CD4-positive, alpha-beta T cell treated with Interleukin-4 for 4 hours (primary cell): ENCODE measurements around the gene GLB1L3.
"Not testable (repeated sequence)": the region's sequence is repeated elsewhere in the genome, so short reads cannot be mapped to it uniquely, and the experiment has no call there.

Source experiments
- DNase-seq: peaks from one replicate; pipeline ENCODE4 v3.0.0-alpha.2; 2020

The GLB1L3 gene

DNA sequence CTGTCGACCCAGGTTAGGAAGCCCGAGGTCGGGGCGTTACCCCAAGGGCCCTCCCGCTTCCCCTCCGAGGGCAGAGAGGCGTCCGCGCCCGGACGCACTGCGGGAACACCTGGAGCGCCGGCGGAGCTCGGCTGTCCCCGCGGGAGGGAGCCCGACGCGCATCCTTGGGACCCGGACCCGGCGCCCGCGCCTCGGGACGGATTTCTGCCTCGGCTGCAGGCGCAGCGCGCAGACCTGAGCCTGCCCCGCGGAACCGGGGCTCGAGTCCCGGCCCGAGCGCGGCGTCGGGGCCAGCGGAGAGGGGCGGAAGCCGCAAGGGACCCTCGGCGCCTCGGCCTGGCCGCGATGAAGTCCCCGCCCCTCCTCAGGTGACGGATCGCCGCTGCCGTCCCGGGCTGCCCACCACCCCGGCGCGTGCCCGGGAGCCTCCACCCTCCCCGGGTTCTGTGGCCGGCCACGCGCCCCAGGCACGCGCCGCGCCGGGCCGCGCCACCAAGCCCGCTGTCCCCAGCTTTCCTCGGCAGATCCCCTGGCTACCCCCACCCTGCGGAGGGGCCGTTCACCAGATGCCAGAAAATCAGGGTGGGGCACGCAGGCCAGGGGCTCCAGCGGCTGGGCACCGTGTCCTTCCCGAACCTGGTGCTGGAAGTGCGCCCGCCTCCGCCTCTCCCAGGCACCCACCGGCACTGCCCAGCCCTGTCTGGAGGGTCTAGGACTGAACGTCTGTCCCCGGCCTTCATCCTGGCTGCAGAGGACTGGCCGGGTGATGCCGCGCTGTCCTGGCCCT lies 410 bp downstream of the GLB1L3 start:
- no peak for DNase-seq

DNA sequence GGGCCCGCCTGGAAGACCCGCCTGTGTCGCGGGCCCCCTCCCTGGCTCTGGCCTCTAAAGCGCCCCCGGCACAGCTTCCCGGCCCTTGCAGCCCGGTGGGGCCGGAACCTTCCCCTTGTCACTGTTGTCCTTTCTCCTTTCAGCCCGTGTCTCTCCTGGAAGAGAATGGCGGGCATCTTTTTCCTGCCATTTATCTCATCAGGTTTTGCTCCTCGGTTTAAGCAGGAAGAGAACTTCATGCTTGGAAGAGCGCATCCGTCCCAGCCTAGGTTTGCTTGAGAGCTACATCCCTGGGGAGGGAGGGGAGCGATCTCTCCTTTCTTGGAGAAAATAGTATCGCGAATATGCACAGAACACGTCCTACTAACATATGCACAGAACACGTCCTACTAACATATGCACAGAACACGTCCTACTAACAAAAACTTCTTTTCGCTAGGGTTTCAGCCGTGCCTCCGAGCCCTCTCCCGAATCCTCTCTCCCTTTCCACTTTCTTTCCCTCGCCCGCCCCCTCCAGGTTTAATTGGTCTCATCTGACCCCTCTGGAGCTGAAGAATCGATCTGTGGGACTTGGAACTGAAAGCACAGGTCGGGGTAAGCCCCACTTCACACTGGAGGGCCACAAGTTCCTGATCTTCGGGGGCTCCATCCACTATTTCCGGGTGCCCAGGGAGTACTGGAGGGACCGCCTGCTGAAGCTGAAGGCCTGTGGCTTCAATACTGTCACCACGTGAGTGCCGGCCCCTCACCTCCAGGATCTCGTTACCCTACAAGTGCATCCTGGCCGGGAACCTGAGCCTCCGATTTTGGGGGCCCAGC lies 1.2 kb downstream of the GLB1L3 start:
- no peak for DNase-seq

DNA sequence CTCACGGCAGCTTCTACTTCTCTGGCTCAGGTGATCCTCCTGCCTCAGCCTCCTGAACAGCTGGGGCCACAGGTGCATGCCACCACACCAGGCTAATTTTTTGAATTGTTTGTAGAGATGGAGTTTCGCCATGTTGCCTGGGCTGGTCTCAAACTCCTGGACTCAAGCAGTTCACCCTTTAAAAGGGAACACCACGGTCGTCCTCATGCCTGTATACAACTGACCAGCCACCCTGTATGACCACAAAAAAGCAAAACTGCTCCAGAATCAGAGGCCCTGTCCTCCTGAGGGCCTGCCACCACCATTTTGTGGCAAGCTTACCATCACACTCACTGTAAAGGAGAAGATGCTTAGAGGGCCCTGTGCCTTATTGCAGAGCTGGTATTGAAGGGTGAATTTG lies 2.2 kb downstream of the GLB1L3 start:
- DNase-seq, result no peak

DNA sequence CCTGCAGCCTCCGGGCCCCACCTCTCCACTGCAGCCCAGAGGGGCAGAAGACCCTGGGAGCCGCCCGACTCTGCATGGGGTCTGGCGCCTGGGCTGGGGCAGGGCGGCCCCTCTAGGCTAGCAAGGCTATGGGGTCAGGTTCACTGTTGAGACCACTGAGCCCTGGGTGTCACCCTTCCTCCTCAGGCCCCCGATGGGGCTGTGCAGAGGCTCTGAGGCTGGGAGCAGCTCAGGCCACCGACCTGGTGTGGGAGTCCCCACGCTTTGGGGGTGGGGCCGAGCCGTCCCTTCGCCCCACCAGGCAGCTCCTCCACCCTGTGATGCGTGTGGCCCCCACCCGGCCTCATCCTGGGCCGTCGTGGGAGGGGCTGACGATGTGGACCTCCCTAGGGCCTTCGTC lies 5.5 kb downstream of the GLB1L3 start:
- DNase-seq, result not testable (repeated sequence)

DNA sequence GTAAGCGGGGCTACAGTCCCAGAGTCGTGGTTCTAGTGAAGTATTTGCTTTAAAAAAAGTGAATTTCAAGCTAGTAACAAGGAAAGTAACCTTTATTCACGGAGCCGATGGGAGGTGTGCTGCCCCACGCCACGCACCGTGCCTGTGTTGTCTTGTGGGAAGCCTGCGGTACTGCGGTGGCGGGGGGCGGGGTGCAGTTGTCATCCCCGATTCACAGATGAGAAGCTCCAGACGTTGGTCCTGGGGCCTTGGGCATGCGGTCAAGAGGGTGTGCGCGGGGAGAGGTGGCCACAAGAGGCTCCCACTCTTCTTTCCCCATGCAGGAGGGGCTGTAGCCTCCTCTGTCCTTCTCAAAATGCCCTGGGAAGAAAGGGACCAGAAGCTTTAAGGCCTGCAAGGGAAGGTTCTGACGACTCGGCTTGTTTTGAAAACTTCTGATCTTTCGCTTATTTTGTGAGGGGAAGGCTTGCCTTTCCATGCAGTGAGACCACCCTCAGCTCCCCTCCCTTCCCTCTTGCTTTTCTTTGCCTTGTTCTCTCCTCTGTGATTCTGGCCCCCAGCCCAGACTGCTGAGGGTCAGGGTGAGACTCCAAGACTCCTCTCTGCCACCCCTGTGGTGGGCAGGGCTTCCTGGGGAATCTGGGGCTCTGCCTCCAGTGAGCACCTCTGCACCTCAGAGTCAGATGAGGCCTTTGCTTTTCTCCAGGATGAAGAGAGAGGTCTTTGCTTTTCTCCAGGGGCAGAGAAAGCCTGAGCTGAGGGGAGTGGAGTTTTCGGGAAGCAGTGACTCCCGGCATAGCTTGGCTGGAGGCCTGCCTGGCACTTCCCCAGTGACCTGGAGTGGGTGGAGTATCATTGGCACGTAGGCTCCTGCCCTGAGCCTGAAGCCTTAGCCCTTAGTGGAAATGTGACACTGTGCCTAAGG lies 6.2 kb downstream of the GLB1L3 start:
- no peak for DNase-seq

DNA sequence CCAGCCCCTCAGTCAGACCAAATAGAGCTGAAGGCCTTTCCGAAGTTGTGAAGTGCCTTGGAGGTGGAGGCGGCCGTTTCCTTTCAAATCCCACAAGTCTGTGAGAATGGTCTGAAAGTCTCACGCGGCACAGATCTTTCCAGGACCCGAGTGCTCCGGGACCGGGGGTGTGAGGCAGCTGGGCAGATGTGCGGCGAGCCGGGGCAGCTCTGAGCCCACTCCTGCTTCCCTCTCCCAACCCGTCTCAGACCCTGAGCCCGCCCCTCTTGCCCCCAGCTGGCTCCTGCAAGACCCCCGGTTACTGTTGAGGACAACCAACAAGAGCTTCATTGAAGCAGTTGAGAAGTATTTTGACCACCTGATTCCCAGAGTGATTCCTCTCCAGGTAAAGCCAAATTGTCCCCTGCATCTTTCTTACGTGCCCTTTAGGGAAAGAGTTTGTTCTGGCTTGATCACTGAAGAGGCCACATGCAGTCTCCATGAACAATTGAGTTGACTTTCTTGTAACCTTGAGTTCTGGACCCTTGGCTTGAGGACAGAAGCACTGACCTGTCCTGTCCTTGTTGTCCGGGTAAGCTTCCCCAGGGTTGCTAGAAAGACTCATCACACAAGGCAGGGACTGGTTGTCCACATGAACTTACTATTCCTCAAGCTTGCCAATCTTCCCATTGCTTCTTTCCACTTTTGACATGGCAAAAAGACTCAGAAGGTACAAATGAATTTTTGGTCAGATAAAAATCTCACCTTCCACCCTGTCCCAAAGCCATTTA lies 7.5 kb downstream of the GLB1L3 start:
- no peak for DNase-seq

DNA sequence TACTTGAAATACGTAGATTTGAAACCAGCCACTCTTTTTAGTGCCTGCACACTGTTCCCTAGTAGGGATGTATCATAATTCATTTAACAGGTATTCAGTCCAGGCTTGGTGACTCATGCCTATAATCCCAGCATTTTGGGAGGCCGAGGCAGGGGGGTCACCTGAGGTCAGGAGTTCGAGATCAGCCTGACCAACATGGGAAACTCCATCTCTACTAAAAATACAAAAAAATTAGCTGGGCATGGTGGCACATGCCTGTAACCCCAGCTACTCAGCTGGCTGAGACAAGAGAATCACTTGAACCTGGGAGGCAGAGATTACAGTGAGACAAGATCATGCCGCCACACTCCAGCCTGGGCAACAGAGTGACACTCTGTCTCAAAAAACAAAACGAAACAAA lies 8.2 kb downstream of the GLB1L3 start:
- DNase-seq, result not testable (repeated sequence)

DNA sequence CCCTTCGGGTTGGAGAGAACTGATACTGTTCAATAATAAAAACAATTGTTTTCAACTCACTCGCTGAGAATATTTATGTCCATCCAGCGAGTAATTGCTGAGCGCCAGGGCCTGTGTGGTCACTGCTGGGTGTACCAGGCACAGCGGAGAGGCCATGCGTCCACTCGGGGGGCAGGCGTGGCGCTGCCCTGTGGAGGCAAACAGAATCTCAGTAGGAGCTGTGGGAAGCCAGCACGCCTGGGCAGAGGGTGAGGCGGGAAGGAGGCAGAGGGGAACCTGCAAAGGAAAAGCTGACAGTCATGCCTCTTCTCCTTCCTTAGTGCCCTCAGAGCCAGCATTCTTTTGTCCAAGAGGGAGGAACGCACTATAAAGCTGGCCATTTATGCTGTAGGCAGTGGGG lies 11.4 kb downstream of the GLB1L3 start:
- no peak for DNase-seq

DNA sequence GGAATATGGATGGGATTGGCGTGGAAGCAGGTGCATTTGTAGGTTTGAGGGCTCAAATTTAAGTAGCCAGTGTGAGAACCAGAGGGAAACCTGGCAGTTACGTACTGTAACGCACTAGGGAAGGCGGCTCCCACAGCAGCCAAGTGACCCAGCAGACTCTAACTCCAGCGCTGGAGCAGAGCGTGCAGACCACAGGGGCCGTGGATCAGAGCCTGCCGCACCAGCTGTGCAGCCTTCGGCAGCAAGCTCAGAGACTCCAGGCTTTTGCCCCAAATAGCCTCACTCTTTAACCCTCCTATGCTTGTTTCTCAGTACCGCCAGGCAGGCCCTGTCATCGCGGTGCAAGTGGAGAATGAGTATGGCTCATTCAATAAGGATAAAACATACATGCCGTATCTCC lies 12.3 kb downstream of the GLB1L3 start:
- no peak for DNase-seq

DNA sequence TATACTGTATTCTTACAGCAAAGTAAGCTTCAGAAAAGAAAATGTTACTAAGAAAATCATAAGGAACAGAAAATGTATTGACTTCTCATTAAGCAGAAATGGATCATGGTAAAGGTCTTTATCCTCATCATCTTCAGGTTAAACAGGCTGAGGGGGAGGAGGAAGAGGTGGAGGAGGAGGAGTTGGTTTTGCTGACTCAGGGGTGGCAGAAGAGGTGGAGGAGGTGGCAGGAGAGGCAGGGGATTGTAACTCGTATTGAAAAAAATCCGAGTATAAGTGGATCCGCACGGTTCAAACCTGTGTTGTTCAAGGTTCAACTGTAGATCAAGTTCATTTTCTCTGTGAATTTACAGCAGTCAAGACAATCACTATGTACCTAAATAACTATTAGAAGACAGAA lies 13.0 kb downstream of the GLB1L3 start:
- no peak for DNase-seq

DNA sequence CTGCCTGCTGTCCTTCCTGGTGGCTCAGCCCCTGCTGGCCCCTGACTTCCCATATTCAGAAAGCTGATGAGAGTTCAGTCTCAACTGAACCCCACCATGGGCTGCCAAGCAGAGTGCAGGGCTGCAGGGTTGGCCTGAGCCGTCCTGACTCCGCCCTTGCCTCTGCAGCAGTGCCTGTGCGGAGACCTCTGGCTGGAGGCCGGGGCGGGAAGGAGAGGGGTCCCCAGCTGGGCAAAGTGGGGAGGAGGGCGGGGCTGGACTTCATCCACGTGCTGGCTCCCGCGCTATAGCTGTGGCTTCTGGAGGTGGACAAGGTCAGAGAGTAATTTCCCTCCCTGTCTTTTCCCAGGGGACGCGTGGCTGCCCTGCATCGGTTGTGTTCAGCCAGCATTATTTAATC lies 13.6 kb downstream of the GLB1L3 start:
- DNase-seq, result no peak

DNA sequence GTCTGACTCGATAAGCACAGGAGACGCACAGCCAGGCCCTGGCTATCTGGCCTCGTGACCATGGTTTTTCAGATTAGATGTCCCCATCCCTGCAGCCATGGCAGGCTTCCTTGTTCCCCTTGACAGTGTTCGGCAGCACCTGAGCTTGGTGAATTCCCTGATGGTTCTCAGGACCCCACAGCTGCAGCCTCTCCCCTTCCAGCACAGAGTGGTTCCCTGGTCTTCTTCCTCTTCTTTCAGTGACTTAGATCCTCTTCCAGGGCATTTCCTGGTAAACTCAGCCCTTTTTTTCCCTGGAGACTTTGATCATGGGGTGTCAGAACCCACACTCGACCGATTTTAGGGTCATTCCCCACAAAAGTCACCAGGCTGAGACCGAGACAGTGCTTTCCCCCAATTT lies 14.5 kb downstream of the GLB1L3 start:
- no peak for DNase-seq

DNA sequence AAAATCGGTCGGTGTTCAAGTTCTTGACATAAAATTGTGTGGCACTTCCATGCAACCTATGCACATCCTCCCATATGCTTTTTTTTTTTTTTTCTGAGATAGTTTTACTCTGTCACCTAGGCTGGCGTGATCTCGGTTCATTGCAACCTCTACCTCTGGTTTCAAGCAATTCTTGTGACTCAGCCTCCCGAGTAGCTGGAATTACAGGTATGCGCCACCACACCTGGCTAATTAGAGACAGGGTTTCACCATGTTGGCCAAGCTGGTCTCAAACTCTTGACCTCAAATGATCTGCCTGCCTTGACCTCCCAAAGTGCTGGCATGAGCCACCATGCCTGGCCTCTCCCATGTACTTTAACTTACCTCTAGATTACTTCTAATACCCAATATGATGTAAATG lies 15.0 kb downstream of the GLB1L3 start:
- DNase-seq, result no peak

DNA sequence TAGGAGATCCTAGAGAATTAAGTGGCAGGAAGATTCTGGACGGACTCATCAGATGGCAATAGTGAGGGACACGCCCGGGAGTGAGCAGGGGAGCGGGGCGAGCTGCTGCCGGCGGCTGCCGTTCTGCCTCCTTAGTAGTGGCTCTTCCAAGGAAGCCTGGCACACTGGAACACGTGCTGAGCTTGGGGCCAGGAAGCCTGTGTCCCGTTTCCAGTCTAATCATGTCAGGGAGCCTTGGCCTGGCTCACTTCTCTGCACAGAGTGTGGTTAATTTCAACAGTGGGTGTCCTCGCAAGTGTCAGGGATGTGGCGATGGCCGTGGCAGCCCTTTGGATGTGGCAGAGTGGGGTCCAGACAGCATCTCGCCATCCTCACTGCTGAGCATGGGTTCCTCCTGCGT lies 16.5 kb downstream of the GLB1L3 start:
- DNase-seq, result no peak

DNA sequence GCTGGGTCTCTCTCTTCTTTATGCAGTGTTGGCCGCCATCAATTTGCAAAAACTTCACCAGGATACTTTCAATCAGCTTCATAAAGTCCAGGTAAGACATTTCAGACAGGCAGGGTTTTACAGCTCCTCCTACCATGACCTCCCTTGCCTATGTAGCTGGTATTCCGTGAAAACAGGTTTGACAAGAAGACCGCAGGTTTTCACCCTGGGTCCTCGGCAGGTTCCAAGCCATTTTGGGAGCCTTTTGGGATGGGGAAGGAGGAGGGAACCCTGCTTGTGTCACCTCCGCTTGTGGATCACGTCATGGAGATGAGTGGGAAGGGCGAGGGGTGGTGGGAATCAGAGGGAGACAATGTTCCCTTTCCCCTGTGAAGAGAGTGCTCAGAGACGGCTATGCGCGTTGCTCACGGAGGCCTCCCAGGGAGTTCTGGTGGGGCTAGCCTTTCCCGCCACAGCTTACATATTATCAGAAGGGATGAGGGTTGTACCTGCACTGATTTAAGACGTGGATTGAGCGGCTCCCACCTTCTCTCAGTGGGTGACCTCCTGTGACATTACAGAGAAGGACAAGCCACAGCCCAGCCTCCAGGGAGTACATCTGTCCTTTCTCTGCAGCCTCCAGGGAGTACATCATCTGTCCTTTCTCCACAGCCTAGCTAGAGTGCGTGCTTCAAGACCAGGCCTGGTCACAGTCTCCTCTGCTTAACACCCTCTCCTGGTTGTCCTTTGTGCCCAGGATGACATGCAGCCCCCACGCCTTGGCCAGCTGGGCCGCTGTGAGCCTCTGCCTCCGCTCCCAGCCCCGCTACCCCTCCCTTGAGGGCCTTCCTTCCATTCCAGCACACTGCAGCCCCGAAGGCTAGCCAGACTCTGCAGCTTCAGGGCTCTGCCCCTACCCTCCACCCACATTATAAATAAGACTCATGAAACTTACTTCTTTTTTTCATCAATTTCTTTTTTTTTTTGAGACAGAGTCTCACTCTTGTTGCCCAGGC lies 17.2 kb downstream of the GLB1L3 start:
- no peak for DNase-seq

DNA sequence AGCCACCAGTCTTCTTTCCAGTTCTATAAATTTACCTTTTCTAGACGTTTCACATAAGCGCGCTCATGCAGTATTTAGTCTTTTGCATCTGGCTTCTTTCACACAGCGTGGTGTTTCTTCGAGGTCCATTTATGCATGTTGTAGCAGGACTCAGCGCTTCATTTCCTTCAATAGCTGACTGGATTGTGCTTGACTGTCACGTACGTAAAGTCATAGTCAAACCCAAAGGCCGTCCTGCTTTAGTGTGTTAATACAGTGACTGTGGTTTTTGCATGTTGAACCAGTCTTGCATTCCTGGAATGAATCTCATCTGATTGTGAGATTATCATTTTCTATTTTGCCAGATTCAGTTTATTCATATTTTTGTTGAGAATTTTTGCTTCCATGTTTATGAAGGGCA lies 18.5 kb downstream of the GLB1L3 start:
- DNase-seq, result no peak

DNA sequence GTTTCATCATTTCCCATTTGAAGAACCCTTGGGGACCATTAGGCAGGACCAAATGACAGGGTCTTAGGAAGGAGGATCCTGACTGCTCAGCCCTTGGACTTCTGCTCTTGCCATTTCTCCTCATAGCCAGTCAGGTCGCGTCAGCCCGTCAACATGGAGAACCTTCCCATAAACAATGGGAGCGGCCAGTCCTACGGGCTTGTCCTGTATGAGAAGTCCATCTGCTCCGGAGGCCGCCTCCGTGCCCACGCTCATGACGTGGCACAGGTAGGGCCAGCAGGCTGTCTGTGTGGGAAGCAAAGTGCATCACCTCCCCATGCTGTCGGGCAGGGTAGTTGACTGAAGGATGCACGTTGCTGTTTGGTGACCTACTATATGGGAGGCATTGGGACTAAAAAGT lies 36.0 kb downstream of the GLB1L3 start:
- DNase-seq, result no peak

DNA sequence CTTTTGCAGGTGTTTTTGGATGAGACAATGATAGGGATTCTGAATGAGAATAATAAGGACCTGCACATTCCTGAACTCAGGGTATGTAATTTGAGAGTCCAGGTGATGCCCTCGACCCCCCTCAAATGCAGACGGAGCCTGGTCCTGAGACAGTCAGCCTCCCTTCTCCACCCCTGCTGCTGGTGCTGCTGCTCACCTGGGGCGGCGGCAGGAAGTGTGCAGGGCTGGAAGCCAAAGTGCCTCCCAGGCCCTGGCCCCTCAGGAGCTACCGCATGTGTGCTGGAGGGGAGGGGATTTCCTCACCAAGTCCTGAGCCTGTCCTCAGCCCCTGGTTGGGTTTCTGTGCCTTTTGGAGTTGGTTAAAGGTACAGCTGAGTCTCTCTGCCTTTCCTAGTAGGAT lies 36.6 kb downstream of the GLB1L3 start:
- DNase-seq, result no peak

DNA sequence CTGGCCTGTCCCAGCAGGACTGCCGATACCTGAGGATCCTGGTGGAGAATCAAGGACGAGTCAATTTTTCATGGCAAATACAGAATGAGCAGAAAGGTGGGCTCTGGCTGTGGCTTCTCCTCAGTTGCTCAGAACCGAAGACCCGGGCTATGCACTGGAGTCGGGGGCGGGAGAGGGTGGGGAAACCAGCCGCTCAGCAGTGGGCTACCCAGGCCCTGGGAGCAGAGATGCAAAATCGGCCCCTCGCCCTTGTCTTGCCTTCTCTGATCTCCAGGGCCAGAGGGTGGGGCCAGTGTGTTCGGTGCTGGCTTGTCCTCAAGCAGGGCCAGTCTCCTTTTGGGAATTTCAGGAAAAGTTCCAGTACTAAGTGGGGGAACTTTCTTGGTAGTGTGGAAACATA lies 37.2 kb downstream of the GLB1L3 start:
- DNase-seq, result no peak

DNA sequence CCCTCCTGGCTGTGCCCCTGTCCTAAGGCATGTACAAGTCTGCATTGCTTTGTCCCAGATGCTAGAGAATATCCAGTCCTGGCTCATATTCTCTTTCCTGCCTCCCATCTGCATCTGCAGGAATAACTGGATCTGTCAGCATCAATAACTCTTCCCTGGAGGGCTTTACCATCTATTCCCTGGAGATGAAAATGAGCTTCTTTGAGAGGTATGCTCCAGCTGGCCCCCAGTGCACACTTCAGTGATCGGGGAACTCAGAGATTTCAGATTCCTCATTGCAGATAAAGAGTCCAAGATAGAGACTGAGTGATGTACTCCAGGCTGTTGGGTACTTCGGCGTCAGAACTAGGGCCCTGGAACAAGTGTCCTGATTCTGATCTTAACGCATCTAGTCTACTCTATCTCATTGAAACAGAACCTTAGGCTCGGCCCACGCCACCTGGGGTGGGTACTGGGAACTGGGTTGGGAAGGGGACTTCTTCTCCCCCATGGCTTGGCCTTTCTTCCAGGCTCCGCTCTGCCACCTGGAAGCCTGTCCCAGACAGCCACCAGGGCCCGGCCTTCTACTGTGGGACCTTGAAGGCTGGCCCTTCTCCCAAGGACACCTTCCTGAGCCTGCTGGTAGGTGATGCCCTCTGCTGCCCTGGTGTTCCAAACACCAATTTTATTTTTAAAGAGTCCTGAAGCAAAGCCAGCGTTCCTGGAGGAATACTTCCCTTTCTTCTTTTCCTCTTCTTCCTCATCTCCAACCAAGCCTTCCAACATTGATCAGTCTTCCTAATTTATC lies 37.8 kb downstream of the GLB1L3 start:
- no peak for DNase-seq
